HCT116 (cell line): Measurements from ENCODE around the gene SPHK1. TPM values are rescaled to one million over a fixed set of nuclear protein-coding genes. Genes with fewer than 3 reads are reported as not detected.

Experiments
- ATAC-seq: fragments of 200-7000 bp; cut with Tn5 transposase; 2 replicates; pipeline ENCODE4 v1.9.1; 2020; ENCODE audit warnings: mild to moderate bottlenecking, moderate library complexity
- BruUV-seq: library from RNA; stranded (reverse); fragments of 400-500 nt; replicated peaks from 2 replicates; lab custom pipeline; 2021; lab: Mats Ljungman, UMichigan
- CTCF ChIA-PET: fragments of 300-600 bp; sonication (Branson Sonifier 250); formaldehyde crosslinking; loops from one replicate; lab custom pipeline; 2021; ENCODE audit warnings: antibody characterized with exemption; lab: Charles Lee
- POLR2A ChIA-PET: fragments of 300-600, 350-600 bp; sonication (Branson Sonifier 250); formaldehyde crosslinking; loops from one replicate; lab custom pipeline; 2021; ENCODE audit warnings: antibody characterized with exemption; lab: Charles Lee
- RAD21 ChIA-PET, 2 experiments: fragments of 300-600 bp; sonication (Branson Sonifier 250); formaldehyde crosslinking; loops; one replicate each; lab custom pipeline; 2023; ENCODE audit warnings: low total read pairs in 2 of 2; ENCODE audit not compliant: uncharacterized antibody in 2 of 2, unreplicated experiment in 2 of 2, low non-redundant PET in 1 of 2; lab: Charles Lee
- DNase-seq: peaks from one replicate; pipeline ENCODE4 v3.0.0-alpha.2; 2010; ENCODE audit warnings: low read depth, low spot score
- H2AFZ ChIP-seq: fragments of 200-600 bp; shearing (Covaris generic), sonication (generic); 2 replicates; pipeline ENCODE4 v1.6.1; 2017; ENCODE audit warnings: low read depth, mixed run types, mixed read lengths, antibody characterized with exemption, low read length; ENCODE audit not compliant: poor library complexity, severe bottlenecking
- H3K27ac ChIP-seq: 2 replicates; pipeline ENCODE4 v1.5.1; 2012; ENCODE audit warnings: low read depth, low read length
- H3K27me3 ChIP-seq: fragments of 200-600 bp; sonication (generic); 2 replicates; pipeline ENCODE4 v1.6.1; 2016; ENCODE audit warnings: mixed run types, low read length, mixed read lengths; ENCODE audit not compliant: insufficient read depth
- H3K36me3 ChIP-seq, 2 experiments: fragments of 200-500 bp in 1 of 2; fragments of 200-600 bp in 1 of 2; sonication (Bioruptor generic) in 1 of 2; sonication (generic) in 1 of 2; 2 replicates each; pipeline versions ENCODE4 v1.5.1 to v1.6.1; 2014 to 2016; ENCODE audit warnings: low read length in 2 of 2, inconsistent platforms in 1 of 2, mixed read lengths in 1 of 2, mixed run types in 1 of 2; ENCODE audit not compliant: insufficient read depth in 2 of 2, control insufficient read depth in 1 of 2
- H3K4me1 ChIP-seq, 2 experiments: fragments of 200-600 bp in 1 of 2; sonication (generic) in 1 of 2; 2 replicates each; pipeline versions ENCODE4 v1.5.1 to v1.6.1; 2012 to 2017; ENCODE audit warnings: low read length in 2 of 2, inconsistent platforms in 1 of 2, mild to moderate bottlenecking in 1 of 2, mixed read lengths in 1 of 2, mixed run types in 1 of 2, moderate library complexity in 1 of 2; ENCODE audit not compliant: insufficient read depth in 2 of 2, control insufficient read depth in 1 of 2
- H3K4me2 ChIP-seq: fragments of 200-600 bp; sonication (generic); 2 replicates; pipeline ENCODE4 v1.6.1; 2017; ENCODE audit warnings: mixed run types, low read length, mixed read lengths
- H3K4me3 ChIP-seq, 2 experiments: fragments of 200-600 bp in 1 of 2; sonication (generic) in 1 of 2; replicated peaks in 1 of 2; 2 replicates each; pipeline ENCODE4 v1.5.1; 2011 to 2016; ENCODE audit warnings: low read length in 2 of 2, control low read depth in 1 of 2, low read depth in 1 of 2, mild to moderate bottlenecking in 1 of 2, mixed read lengths in 1 of 2, mixed run types in 1 of 2
- H3K79me2 ChIP-seq: fragments of 200-600 bp; sonication (generic); 2 replicates; pipeline ENCODE4 v1.6.1; 2017; ENCODE audit warnings: mild to moderate bottlenecking, mixed run types, low read length, moderate library complexity, mixed read lengths; ENCODE audit not compliant: insufficient read depth
- H3K9ac ChIP-seq: fragments of 200-600 bp; sonication (generic); 2 replicates; pipeline ENCODE4 v1.6.1; 2016; ENCODE audit warnings: low read length, mixed read lengths
- H3K9me2 ChIP-seq: fragments of 200-600 bp; sonication (generic), shearing (Covaris generic); 2 replicates; pipeline ENCODE4 v1.6.1; 2017; ENCODE audit warnings: mixed run types, mild to moderate bottlenecking, moderate library complexity; ENCODE audit not compliant: insufficient read depth
- H3K9me3 ChIP-seq, 2 experiments: fragments of 200-500 bp in 1 of 2; fragments of 200-600 bp in 1 of 2; sonication (Bioruptor generic) in 1 of 2; sonication (generic) in 1 of 2; 2 replicates each; pipeline ENCODE4 v1.6.1; 2014 to 2017; ENCODE audit warnings: low read length in 2 of 2, mixed read lengths in 2 of 2, inconsistent platforms in 1 of 2, low read depth in 1 of 2, mild to moderate bottlenecking in 1 of 2, mixed run types in 1 of 2, moderate library complexity in 1 of 2; ENCODE audit not compliant: control insufficient read depth in 1 of 2, insufficient read depth in 1 of 2
- H4K20me1 ChIP-seq: fragments of 200-600 bp; sonication (generic), shearing (Covaris generic); 2 replicates; pipeline ENCODE4 v1.6.1; 2017; ENCODE audit warnings: mixed run types, mild to moderate bottlenecking, moderate library complexity; ENCODE audit not compliant: insufficient read depth
- CBX3 ChIP-seq: IDR thresholded peaks from 2 replicates; pipeline ENCODE4 v1.6.1; 2012; ENCODE audit warnings: low read depth
- EGR1 ChIP-seq: IDR thresholded peaks from 2 replicates; pipeline ENCODE4 v1.6.1; 2012; ENCODE audit warnings: low read depth
- EZH2 ChIP-seq: fragments of 200-600 bp; sonication (generic); IDR thresholded peaks from 2 replicates; pipeline ENCODE4 v1.6.1; 2017; ENCODE audit warnings: antibody characterized with exemption, mixed run types
- FOSL1 ChIP-seq: IDR thresholded peaks from 2 replicates; pipeline ENCODE4 v1.6.1; 2012; ENCODE audit warnings: low read depth
- JUND ChIP-seq: IDR thresholded peaks from 2 replicates; pipeline ENCODE4 v1.6.1; 2012
- SP1 ChIP-seq: IDR thresholded peaks from 2 replicates; pipeline ENCODE4 v1.6.1; 2012; ENCODE audit warnings: low read depth
- SRF ChIP-seq: IDR thresholded peaks from 2 replicates; pipeline ENCODE4 v1.6.1; 2012; ENCODE audit warnings: low read depth
- TCF7L2 ChIP-seq: IDR thresholded peaks from 2 replicates; pipeline ENCODE4 v1.7.0; 2011; ENCODE audit warnings: borderline replicate concordance, inconsistent platforms; ENCODE audit not compliant: insufficient read depth, insufficient read length; ENCODE audit errors: extremely low read depth
- YY1 ChIP-seq: IDR thresholded peaks from 2 replicates; pipeline ENCODE4 v1.6.1; 2011; ENCODE audit warnings: low read length, low read depth, moderate library complexity, mild to moderate bottlenecking; ENCODE audit not compliant: insufficient replicate concordance; ENCODE audit errors: extremely low read depth
- ZFX ChIP-seq: fragments of 450-650 bp; IDR thresholded peaks from 2 replicates; pipeline ENCODE4 v1.6.1; 2017
- intact Hi-C: fragments of 100-400 bp; cut with micrococcal nuclease; formaldehyde crosslinking; loops from 2 replicates; pipeline ENCODE4 v1.10.0; 2022
- total RNA-seq: library from RNA; stranded (reverse); gene quantifications from one replicate; pipeline ENCODE4 v1.2.1, GENCODE V29; 2021; ENCODE audit not compliant: unreplicated experiment
- TF ChIP-seq, protein P1 (sequence below): IDR thresholded peaks from 2 replicates; pipeline ENCODE4 v1.6.1; 2012
- TF ChIP-seq, protein P2 (sequence below), 3 experiments: fragments of 200-600 bp in 1 of 3; sonication (generic) in 1 of 3; IDR thresholded peaks in 2 of 3; conservative IDR thresholded peaks in 1 of 3; 2 replicates each; pipeline ENCODE4 v1.5.1; 2012 to 2017; ENCODE audit warnings: low read depth in 2 of 3, low read length in 2 of 3, antibody characterized with exemption in 1 of 3, borderline replicate concordance in 1 of 3, control low read depth in 1 of 3, mild to moderate bottlenecking in 1 of 3, mixed read lengths in 1 of 3, mixed run types in 1 of 3, moderate library complexity in 1 of 3; ENCODE audit not compliant: insufficient read depth in 1 of 3
- TF ChIP-seq, protein P3 (sequence below): IDR thresholded peaks from 2 replicates; pipeline ENCODE4 v1.6.1; 2012

Gene SPHK1
- total RNA-seq, 1 experiment from 2014 or later, result 4.6 TPM

- Histone ChIP-seq H3K4me1 (no peaks in the 10 kb centered on the region), H3K4me3 (no peak overlapping the region), H3K9ac (no peak overlapping the region), H3K27ac (no peak overlapping the region), H2AFZ (no peak overlapping the region), H3K79me2 (peaks cover 87% of the 10 kb centered on the region), H3K4me2 (no peak overlapping the region), H3K9me2 (no peaks in the 10 kb centered on the region), H3K9me3 (no peaks in the 10 kb centered on the region), H3K36me3 (no peaks in the 10 kb centered on the region), H4K20me1 (peaks cover 4% of the 10 kb centered on the region; the same call in 1 of the 2 replicates), H3K27me3 (no peaks in the 10 kb centered on the region)
- ChIA-PET POLR2A (no interaction called here), RAD21 (no interaction called here), CTCF (interaction anchor here (1.4 to 1.7 kb wide), 2 partner anchors 32 to 80 kb away, joined by 3 to 5 read pairs; no protein-coding TSS in a partner anchor)
- BruUV-seq, result no TSS peak
- TF ChIP-seq EGR1, result no peak
- TF ChIP-seq SRF, result no peak
- no peak for TF ChIP-seq JUND
- no peak for TF ChIP-seq CBX3
- TF ChIP-seq SP1, result no peak
- no peak for TF ChIP-seq ZFX
- TF ChIP-seq, protein P1, sequence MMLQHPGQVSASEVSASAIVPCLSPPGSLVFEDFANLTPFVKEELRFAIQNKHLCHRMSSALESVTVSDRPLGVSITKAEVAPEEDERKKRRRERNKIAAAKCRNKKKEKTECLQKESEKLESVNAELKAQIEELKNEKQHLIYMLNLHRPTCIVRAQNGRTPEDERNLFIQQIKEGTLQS, result no peak
- TF ChIP-seq FOSL1, result no peak
- no peak for TF ChIP-seq YY1
- no peak for TF ChIP-seq EZH2
- TF ChIP-seq, protein P2, sequence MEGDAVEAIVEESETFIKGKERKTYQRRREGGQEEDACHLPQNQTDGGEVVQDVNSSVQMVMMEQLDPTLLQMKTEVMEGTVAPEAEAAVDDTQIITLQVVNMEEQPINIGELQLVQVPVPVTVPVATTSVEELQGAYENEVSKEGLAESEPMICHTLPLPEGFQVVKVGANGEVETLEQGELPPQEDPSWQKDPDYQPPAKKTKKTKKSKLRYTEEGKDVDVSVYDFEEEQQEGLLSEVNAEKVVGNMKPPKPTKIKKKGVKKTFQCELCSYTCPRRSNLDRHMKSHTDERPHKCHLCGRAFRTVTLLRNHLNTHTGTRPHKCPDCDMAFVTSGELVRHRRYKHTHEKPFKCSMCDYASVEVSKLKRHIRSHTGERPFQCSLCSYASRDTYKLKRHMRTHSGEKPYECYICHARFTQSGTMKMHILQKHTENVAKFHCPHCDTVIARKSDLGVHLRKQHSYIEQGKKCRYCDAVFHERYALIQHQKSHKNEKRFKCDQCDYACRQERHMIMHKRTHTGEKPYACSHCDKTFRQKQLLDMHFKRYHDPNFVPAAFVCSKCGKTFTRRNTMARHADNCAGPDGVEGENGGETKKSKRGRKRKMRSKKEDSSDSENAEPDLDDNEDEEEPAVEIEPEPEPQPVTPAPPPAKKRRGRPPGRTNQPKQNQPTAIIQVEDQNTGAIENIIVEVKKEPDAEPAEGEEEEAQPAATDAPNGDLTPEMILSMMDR (IDR thresholded peaks at IDR 0.05 in 2 of 3, conservative IDR thresholded peaks at IDR 0.05 in 1 of 3; ENCODE audit: borderline replicate concordance in 1 of 3, insufficient read depth in 1 of 3, low read depth in 2 of 3, low read length in 2 of 3), result no peak
- TF ChIP-seq, protein P3, sequence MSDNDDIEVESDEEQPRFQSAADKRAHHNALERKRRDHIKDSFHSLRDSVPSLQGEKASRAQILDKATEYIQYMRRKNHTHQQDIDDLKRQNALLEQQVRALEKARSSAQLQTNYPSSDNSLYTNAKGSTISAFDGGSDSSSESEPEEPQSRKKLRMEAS, result no peak
- TF ChIP-seq TCF7L2, result no peak
- DNase-seq (no peak), ATAC-seq (no peak)
- intact Hi-C loops, result no loop called here
These were observed 42.4 kb downstream of the SPHK1 start for GRCh38 chr17:76426853-76427252.
